T-helper 2 cell (primary cell): ENCODE results near the gene U2AF2.

Experiments
- DNase-seq, 5 experiments: peaks; one replicate each; pipeline versions ENCODE4 v3.0.0 to v3.0.0-alpha.2; 2012 to 2022

The U2AF2 gene

GRCh38 chr19:55691561-55692481, 37.0 kb downstream of the U2AF2 start:
- no peak for DNase-seq

GRCh38 chr19:55692681-55693081, 37.8 kb downstream of the U2AF2 start:
- DNase-seq, result no peak

GRCh38 chr19:55693336-55693974, 38.6 kb downstream of the U2AF2 start:
- DNase-seq, result no peak

DNA sequence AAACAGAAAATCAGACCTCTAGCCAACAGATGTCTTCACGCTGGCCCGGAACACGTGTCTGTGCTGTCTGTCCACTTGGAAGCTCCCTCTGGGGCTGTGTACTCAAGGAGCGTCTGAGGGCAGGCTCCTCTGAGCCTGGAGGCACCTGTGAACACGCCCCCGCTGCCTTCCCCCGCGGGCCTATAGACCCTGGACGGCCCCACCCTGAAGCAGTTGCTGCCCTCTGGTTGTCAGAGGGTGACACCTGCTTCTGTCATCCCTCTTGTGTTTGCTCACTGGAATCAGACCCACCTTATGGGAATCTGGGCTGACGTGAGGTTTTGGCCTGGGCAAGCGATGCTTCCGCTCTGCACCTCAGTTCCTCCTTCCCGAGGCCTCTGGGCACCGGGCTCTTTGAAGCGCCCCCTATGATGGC, 39.4 kb downstream of the U2AF2 start:
- DNase-seq, result no peak

DNA sequence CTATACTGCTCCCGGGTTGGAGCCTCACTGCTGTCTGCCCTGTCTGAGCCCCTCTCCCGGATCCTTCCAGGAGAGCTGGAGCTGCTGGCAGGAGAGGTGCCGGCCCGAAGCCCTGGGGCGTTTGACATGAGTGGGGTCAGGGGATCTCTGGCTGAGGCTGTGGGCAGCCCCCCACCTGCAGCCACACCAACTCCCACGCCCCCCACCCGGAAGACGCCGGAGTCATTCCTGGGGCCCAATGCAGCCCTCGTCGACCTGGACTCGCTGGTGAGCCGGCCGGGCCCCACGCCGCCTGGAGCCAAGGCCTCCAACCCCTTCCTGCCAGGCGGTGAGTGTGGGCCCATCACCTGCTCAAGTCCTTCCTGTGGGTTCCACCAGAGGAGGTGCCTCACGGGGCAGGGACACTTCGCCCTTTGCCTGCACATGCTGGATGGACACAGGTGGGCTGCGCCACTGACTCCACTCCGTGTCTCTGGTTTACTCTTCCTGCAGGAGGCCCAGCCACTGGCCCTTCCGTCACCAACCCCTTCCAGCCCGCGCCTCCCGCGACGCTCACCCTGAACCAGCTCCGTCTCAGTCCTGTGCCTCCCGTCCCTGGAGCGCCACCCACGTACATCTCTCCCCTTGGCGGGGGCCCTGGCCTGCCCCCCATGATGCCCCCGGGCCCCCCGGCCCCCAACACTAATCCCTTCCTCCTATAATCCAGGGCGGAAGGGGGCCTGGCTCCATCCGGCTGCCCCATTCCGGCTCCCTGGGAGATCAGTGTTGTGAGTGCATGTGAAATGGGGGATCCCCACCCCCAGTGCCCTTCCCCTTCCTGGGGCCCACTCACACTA, 40.0 kb downstream of the U2AF2 start:
- no peak for DNase-seq

DNA sequence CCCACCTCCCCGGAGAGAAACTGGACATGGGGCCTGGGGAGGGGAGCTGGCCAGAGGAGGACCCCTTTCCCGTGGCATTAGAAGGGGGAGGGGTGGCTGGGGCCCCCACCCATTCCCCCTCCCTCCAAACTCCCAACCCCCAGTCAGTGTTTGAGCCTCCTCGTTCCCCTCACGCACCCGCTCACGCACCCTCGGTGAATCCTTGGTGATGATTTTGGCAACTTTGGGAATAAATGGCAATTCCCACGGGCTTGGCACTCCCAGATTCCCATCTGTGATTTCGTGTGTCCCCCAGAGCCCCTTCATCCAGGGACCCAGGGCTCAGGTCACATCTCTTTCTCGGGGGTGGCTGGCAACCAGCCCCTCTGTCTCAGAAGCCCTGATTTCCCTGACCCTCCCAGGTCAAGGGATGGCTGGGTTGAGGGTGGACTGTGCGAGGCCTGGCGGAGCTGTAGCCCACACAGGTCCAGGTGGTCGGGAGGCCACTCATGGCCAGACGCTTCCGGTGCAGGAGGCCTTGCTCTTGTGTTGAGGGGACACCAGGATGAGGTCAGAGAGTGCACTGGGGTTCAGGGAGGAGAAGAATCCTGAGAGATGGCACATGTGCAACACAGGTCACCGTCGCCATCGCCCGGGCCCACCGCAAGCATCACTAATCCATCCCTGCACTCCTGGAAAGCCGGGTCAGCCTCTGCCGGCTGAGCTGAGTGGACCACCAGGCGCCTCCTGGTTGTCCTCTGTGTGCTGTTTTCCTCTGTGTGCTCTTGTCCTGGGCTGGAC, 40.9 kb downstream of the U2AF2 start:
- no peak for DNase-seq

- no peak for DNase-seq
Observed at GRCh38 chr19:55696301-55697068, 41.6 kb downstream of the U2AF2 start.

DNA sequence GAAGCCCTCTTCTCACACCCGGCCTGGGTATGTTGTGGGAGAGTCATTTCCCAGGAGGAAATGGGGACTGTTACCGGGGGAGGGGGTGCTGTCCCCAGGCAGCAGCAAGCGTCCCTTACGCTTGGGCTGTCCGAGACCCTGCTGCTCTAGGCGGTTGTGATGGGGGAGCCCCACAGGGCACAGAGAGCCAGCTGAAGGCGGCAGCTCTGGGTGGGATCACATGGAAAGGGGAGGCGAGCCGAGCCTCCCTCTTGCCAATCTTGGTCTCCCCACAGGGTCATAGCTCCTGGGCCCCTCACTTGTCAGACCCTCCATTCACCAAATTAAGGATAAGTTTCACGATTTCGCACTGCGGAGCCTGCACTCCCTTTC, 42.2 kb downstream of the U2AF2 start:
- no peak for DNase-seq

DNA sequence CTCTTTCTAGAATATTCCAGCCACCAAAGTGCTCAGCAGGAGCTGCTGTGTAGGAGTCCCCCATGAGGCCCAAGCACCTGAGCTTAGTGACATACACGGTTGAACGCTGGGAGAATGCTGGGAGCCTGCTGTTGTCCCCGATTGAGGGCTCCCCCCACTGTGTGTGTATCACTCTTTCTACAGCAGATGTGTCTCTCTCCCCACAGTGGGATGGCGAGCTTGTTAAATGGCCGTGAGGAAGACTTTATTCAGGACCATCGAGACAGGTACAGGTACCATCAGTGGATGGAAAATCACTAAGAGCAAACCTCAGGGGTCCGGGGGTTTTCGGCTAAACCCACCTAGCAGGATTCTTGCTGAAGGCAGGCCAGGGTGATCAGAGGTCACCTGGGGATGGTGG, 42.9 kb downstream of the U2AF2 start:
- no peak for DNase-seq

DNA sequence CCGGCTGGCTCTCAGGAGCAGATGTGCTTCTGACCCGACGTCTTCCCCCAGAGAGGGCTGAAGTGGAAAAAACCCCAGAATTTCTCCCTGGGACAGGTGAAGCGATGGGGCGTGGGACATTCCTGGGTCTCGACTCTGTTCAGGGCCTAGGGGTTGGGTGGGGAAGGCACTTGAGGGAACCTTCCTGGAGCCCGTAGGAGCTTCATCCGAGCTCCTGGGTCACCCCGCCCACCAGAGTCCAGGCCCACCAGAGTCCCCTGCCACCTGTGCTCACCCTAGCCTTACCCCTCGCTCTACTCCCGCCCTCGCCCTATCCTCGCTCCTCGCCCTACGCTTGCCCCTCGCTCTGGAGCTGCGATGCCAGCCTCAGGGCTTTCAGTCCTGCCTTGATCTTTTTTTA, 43.4 kb downstream of the U2AF2 start:
- DNase-seq, result no peak

DNA sequence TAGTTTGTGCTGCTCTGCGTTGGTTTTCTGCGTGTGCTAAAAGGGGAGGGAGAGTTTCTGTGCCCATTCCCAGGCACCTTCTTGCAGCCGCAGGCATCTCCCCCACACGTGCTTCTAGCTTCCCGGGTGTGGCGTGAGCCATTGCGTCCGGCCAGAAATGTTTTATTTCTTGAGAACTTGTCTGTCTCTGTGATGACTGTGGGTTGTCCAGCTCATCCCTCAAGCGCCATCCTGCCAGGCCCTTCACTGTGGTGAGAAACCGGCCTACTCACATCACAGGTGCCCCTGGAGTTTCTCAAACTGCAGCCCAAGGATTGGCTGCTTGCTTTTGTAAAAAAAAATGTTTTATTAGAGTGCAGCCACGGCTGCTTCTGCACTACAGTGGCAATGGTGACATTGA, 44.4 kb downstream of the U2AF2 start:
- no peak for DNase-seq

DNA sequence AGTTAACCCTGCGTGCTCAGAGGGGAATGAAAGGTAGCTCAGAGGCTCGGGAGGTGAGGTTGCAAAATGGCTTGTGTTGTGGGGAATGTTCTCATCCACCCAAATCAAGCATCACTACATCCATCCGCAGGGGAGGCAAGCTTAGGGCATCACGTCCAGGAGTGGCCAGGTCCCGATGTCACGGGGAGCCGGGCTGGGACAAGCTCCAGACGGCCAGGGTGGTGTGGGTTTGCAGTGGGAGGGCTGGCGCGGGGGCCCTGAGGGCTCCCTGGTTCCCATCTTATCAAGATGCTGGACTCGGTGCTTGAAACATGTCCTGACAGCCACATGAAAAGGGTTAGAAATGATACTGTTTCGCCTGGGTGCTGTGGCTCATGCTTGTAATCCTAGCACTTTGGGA, 46.0 kb downstream of the U2AF2 start:
- DNase-seq, result no peak

- no peak for DNase-seq
Observed at GRCh38 chr19:55702131-55702627, 47.3 kb downstream of the U2AF2 start.

GRCh38 chr19:55703790-55704215, 49.0 kb downstream of the U2AF2 start:
- peak in 3 of 5 experiments; percentile 19 to 32 (median 30) for DNase-seq

DNA sequence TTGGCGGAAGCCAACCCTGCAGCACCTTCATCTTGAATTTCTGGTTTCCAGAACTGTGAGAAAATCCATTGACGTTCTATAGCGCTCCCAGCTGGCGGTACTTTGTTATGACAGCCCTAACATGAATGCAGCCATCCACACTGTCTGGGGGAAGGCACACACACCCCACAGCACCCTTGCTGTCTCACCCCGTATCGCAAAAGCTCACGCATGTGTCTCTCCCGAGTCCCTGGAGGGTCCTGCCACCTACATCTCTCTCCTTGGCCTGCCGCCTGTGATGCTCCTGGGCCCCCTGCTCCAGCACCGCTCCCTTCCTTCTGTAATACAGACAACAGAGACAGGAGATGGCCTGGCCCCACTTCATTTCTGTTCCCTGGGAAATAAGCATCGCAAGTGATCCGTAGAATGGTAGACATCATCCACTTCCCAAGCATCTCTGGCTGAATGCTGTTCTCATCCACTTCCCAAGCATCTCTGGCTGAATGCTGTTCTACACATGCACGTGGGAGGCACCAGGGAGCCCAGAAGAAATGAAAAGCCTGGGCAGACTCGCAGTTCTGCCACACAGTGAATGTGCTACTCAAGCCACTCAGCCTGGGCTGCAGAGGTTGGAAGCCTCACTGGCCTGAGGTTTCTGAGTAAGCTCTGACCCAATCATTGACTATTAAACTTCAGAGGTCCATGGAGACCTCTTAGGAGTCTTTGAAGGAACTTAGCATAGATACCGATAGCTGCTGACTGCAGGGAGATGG, 49.8 kb downstream of the U2AF2 start:
- no peak for DNase-seq

DNA sequence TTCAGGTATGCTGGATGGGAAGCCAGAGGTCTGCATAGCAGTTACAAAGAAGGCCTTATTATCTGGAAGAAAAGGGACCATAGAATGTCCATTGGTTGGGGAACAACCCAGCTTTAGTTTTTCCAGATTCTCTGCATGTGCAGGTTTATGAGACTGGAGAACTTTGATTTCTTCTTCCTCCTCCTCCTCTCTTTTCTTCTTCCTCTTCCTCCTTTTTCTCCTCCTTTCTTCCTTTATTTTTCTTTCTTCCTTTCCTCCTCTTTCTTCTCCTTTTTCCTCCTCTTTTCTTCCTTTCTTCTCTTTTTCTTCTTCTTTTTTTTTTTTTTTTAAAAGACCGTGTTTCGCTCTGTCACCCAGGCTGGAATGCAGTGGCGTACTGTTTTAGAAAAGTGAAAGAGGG, 51.1 kb downstream of the U2AF2 start:
- DNase-seq, result no peak

- no peak for DNase-seq
Observed at GRCh38 chr19:55711719-55712118, 56.9 kb downstream of the U2AF2 start.

DNA sequence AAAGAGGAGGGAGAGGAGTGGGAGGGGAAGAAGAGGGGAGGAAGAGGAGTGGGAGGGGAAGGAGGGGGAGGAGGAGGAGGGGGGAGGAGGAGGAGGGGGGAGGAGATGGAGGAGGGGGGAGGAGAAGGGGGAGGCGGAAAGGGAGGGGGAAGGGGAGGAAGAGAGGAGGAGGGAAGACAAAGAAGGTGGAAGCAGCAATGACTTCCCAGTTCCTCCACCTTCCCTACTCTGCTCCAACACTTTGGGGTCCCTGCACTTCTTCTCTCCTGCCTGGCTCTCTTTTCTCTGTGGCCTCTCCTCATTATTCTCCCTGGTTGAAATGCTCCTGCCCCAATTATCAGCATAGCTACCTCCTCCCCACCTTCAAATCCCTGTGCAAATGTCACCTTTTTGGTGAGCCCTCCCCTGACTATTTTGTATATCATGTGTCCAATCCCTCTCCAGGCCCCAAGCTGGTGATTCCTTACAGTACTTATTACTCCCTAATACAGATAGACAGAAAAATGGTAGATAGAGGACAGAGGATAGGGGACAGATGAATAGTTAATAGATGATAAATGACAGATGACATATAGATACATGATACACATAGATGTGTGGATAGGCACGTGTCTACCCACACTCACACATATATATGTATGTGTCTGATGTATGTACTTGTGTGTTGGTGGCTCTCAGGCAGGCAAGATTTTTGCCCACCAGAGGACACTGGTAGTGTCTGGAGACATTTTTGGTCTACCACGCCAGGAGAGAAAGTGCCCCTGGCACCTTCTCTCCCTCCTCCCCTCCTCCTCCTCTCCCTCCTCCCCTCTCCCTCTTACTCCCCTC, 58.2 kb downstream of the U2AF2 start:
- no peak for DNase-seq

- no peak for DNase-seq
Observed at GRCh38 chr19:55716531-55716930, 61.7 kb downstream of the U2AF2 start.

GRCh38 chr19:55717251-55717650, 62.4 kb downstream of the U2AF2 start:
- DNase-seq, result no peak
